Prostate gland (tissue), 2 donors: ENCODE measurements around the gene LRRC4B.

Experiments used
- POLR2A ChIP-seq: fragments of 450-650 bp; IDR thresholded peaks from one replicate; pipeline ENCODE4 v1.6.1; 2016; ENCODE audit warnings: antibody characterized with exemption, mild to moderate bottlenecking
- TF ChIP-seq, protein P1 (sequence below), 4 experiments: fragments of 200-600 bp in 2 of 4; fragments of 450-650 bp in 2 of 4; sonication (generic) in 2 of 4; IDR thresholded peaks; 1 replicate in 3 of 4; 2 replicates in 1 of 4; pipeline ENCODE4 v1.5.1; 2016 to 2019; ENCODE audit warnings: antibody characterized with exemption in 4 of 4, mild to moderate bottlenecking in 2 of 4, moderate library complexity in 2 of 4

DNA sequence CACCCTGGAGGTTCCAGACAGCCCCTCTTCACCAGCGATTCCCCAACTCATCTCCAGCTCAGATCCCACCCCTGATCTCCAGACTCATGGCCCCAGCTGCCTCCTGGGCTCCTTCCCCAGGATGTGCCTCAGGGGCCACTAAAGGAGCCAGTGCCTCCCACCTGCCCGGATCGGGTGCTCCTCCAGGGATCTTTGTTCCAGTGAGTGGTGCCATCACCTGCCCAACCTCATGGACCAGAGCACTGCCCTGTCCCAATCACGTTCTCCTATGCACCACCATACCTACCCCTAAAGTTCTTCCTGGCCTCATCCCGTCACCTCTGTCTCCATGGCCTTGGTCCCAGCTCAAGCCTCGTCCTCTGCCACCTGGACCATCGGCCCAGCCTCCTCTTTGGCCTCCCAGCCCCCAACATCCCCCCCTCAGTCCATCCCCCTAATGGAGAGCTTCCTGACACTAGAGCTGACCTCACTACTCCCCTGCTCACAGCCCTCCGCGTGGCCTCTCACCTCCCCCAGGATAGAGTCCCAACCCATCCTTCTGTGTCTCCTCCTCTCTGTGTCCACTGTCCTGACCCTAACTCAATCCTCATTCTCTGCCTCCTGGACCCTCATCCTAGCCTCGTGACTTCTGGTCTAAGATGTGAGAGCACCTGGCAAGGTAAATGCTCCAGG, 82.8 kb downstream of the LRRC4B start:
- TF ChIP-seq, protein P1, sequence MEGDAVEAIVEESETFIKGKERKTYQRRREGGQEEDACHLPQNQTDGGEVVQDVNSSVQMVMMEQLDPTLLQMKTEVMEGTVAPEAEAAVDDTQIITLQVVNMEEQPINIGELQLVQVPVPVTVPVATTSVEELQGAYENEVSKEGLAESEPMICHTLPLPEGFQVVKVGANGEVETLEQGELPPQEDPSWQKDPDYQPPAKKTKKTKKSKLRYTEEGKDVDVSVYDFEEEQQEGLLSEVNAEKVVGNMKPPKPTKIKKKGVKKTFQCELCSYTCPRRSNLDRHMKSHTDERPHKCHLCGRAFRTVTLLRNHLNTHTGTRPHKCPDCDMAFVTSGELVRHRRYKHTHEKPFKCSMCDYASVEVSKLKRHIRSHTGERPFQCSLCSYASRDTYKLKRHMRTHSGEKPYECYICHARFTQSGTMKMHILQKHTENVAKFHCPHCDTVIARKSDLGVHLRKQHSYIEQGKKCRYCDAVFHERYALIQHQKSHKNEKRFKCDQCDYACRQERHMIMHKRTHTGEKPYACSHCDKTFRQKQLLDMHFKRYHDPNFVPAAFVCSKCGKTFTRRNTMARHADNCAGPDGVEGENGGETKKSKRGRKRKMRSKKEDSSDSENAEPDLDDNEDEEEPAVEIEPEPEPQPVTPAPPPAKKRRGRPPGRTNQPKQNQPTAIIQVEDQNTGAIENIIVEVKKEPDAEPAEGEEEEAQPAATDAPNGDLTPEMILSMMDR (IDR thresholded peaks at IDR 0.05), result no peak
- TF ChIP-seq POLR2A, result no peak
